LoVo (cell line): Measurements from ENCODE around the gene INS.
A peak's percentile ranks its signal among the peaks of the same experiment; 100 is the strongest.
"Not testable (repeated sequence)": the region's sequence is repeated elsewhere in the genome, so short reads cannot be mapped to it uniquely, and the experiment has no call there.

Experiments
- DNase-seq: peaks from one replicate; pipeline ENCODE4 v3.0.0-alpha.2; 2016; ENCODE audit warnings: low spot score

INS gene

DNA sequence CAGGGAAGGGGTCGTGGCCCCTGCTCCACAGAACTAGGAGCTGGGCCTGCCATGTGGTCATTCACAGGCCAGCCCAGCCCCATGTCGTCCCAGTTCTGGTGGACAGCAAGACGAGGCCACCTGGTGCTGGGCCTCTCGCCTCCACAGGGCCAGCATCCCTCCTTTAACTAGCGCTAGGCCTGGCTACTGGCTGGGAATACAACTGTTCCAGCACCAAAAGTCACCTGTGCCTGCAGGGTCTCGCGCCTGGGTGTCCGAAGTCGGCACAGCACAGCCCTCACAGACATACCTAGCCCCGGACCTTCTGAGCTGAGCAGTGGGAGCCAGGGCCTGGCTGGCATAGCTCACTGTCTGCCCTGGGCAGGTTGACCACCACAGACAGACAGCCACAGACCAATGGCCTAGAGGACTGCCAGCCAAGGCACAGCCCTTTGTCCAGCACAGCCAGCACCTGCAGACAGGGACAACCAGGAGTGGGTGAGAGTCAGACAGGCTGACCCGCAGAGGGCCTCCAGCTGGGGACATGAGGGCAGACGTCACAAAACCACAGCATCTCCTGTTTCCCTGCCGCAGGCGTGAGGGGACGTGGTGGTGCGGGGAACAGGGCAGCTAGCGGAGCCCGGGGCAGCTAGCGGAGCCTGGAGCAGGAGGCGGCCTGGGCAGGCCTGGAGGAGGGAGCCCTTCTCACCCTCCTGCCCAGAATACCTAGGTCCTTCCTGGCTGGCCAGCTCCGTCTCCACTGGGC is 37.8 kb upstream of the INS start:
- no peak for DNase-seq

- DNase-seq, result no peak
Measured at GRCh38 chr11:2197771-2198520, 36.9 kb upstream of the INS start.

DNA sequence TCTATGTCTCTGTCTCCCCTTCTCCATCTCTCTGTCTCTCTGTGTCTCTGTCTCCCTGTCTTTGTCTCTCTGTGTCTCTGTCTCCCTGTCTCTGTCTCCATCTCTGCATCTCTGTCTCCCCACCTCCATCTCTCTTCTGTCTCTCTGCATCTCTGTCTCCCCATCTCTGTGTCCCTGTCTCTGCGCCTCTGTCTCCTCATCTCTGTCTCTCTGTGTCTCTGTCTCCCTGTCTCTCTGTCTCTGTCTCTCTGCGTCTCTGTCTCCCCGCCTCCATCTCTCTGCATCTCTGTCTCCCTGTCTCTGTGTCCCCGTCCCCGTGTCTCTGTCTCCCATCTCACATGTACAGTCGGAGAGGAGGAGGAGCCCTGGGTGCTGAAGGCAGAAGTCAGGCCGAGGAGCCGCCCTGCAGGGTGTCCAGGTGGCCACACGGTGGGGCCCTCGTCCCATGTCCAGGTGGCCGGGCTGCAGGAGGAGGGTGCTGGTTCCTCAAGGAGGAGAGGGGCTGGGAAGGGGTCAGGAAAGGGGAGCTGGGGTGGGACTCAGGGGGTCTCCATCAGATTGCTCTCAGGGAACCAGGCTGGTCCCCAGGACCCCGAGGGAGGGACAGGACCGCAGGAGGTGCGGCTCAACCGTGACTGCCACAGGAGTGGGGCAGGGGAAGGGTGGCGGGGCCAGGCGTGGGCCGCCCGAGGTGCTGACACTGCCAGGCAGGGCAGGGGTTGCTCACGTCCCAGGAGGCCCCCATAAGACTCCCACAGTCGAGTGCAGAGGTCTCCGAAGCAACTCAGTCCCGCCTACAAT is 36.2 kb upstream of the INS start:
- DNase-seq, result peak; percentile 61

DNA sequence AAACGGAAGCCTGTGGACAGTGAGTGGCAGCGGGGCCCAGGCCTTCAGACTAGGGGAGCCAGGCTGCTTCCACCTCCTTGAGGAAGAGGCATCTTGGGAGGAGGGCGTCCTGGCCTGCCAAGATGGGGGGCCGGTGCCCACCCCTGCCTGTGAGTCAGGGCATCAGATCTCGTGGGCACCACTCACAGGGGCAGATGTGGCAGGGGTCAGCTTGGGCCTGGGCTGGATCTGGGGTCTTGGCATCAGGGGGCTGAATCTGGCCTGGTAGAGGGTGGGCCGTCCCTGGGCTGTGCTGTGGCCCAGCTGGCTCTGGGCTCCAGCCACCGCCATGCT is 34.7 kb upstream of the INS start:
- no peak for DNase-seq

DNA sequence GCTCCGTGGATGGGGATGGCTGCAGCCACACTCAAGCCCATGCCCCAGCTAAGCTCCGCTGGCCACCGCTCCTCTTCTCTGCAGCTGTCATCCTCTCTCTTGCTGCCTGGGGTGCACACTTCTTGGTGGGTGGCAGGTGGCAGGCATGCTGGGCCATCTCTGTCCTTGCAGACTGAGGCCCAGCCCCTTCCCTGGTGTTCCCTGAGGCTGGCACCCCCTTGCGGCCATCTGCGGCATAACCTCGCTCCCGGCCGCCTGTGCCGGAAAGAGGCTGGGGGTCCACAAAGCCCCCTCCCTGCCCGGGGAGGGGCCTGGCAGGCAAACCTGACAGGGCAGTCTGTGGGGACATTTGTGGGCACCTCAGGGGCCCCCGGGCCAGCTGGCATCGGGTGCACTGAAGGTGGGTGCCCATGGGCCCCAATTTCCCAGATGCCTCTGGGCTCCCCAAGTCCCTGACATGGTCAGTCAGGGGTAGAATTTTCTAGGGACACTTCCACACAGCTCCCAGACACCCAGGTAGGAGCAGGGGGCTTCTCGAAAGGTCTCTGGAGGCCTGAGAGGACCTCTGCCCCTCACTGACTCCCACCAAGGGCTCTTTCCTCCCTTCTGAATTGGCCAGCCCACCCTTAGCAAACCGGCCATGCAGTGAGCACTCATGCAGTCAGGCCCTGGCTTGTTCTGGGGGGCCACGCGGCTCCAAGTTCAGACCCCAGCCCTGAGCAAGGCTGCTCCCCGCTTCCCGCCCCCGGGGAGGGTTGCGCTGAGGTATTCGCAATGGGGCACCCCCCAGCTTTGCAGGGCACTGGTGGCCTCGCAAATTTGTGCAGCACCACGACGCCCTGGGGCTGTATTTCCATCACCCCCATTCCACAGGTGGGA is 34.1 kb upstream of the INS start:
- peak; percentile 3 for DNase-seq

GRCh38 chr11:2193888-2194595 is 33.0 kb upstream of the INS start:
- not testable (repeated sequence) for DNase-seq

DNA sequence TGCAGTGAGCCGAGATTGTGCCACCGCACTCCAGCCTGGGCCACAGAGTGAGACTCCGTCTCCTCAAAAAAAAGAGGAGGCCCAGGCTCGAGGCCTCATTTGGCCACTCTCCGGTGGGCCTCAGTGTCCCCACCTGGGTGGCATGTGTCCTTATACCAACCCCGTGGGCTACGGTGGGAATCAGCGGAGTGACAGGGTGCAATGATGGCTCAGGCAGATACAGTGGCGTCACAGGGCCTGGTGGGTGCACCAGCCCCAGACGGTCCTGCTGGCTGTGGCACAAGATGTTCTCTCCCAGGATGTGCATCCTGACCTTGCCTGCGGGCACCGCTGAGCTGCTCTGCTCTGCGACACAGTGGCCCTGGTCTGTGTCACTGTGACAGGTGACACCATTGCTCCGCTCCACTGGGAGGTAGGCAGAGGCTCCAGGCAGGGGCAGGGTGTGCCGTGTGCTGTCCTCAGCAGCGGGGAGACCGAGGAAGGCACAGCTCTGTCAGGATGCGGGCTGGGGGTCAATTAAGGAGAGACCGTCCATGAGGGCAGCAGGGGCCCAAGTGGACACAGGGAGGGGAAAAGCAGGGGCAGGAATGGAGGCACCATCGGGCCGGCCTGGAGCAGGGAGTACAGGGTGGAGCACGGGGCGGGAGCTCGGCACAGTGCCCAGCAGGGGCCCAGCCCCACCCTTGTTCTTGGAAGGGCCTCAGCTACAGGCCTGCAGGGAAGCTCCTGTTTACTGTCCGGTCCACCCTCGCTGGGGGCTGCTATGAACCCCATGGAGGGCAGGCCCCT is 32.3 kb upstream of the INS start:
- no peak for DNase-seq

GRCh38 chr11:2192435-2192834 is 31.4 kb upstream of the INS start:
- no peak for DNase-seq

GRCh38 chr11:2191883-2192282 is 30.9 kb upstream of the INS start:
- no peak for DNase-seq

GRCh38 chr11:2190657-2191471 is 29.9 kb upstream of the INS start:
- DNase-seq, result no peak

DNA sequence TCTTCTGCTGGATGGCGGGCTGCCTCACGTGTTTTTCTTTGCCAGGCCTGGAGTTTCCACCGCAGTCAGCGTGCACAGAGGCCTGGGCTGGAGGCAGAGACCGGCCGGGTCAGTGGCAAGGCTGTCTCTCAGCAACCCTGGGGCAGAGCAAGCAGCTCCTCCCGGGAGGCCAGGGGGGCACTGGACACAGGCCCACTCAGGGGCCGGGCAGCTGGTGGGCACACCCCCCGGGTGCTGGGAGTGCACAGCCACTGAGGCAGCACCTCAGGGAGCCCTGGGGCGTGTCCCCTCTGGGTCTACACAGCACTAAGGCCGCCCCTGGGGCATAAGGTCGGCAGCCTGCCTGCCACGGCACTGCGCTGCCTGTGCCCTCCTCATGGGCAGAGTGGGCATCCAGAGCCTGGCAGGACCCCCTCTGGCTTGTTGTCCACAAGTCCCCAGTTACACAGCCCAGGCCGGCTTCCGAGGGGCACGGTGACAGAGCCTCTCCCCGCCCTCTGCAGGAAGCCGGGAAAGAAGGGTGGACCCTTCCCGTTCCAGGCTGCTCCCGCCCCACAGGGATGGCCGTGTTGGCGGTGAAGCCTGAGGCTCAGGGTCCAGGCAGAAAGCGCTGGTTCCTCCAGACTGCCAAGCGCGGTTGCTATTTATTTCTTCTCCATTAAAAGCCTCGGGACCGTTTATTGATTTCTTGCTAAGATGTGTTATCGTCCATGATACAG is 29.1 kb upstream of the INS start:
- no peak for DNase-seq

GRCh38 chr11:2188745-2189144 is 27.7 kb upstream of the INS start:
- no peak for DNase-seq

DNA sequence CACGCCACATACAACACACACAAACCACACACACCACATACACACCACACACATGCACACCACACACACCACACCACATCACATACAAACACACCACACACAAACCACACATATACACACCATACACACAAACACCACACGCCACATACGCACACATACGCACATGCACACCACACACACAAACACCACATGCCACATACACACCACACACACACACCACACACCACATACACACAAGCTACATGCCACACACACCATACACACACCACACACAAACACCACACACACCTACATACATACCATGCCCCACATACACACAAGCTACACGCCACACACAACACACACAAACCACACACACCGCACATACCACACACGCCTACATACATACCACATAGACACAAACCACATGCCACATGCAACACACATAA is 26.3 kb upstream of the INS start:
- no peak for DNase-seq

DNA sequence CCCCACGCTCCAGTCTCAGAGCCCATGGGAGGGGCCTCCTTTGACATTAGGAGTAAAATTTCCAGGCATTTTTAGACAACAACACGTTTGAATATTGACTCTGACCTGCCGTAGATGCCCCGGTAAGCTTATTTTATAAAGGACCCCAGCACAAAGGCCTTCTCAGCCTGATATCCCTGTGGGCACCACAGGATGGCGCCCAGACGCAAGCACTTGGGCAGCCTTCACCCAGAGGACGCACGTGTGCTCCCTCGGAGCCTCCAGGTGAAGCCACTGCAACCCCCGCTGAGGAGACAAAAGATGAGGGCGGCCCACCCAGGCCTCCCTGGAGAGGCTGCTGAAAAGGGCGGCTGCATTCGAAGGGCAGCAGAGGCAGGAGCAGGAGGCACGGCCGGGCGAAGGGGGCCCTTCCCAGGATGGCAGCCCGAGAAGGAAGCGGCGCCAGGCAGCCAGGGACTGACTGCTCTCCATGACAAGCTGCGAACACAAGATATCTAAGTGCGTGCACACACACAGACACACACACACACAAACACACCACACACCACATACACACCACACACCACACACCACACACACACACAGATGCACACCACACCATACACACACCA is 25.8 kb upstream of the INS start:
- DNase-seq, result no peak

GRCh38 chr11:2185324-2186085 is 24.5 kb upstream of the INS start:
- no peak for DNase-seq

- no peak for DNase-seq
Measured at GRCh38 chr11:2182692-2183474, 21.9 kb upstream of the INS start.

- DNase-seq, result no peak
Measured at GRCh38 chr11:2182075-2182474, 21.1 kb upstream of the INS start.
